Adrenal gland (tissue), 12 donors: Measurements from ENCODE around the gene TDRD12. TPM values are rescaled to one million over a fixed set of nuclear protein-coding genes. Genes with fewer than 3 reads are reported as not detected.

Experiments used
- DNase-seq, 7 donors: peaks; one replicate each; pipeline ENCODE4 v3.0.0-alpha.2; 2019 to 2020
- H3K27ac ChIP-seq, 5 donors: fragments of 200-600 bp; sonication (generic) in 4 of 5; 1 replicate in 3 of 5; 2 replicates in 2 of 5; pipeline versions ENCODE4 v1.5.1 to v1.8.0; 2016 to 2020; ENCODE audit warnings: mild to moderate bottlenecking in 1 of 5
- H3K27me3 ChIP-seq: fragments of 200-600 bp; 2 replicates; pipeline ENCODE4 v1.8.0; 2021
- H3K36me3 ChIP-seq, 2 donors: fragments of 200-600 bp; replicated peaks in 1 of 2; 1 replicate in 1 of 2; 2 replicates in 1 of 2; pipeline versions ENCODE4 v1.5.1 to v1.8.0; 2018 to 2022
- H3K4me1 ChIP-seq, 2 donors: fragments of 200-600 bp; replicated peaks in 1 of 2; 1 replicate in 1 of 2; 2 replicates in 1 of 2; pipeline versions ENCODE4 v1.5.1 to v1.8.0; 2018 to 2021
- H3K4me3 ChIP-seq, 4 donors: fragments of 200-600 bp; sonication (generic) in 3 of 4; one replicate each; pipeline ENCODE4 v1.5.1; 2016 to 2018
- H3K9me3 ChIP-seq, 3 donors: fragments of 200-600 bp; sonication (generic) in 1 of 3; replicated peaks in 1 of 3; 1 replicate in 2 of 3; 2 replicates in 1 of 3; pipeline versions ENCODE4 v1.5.1 to v1.8.0; 2016 to 2021
- POLR2A ChIP-seq, 2 donors: fragments of 450-650 bp; IDR thresholded peaks; one replicate each; pipeline ENCODE4 v1.6.1; 2017; ENCODE audit warnings: antibody characterized with exemption in 2 of 2, mild to moderate bottlenecking in 2 of 2, moderate library complexity in 1 of 2
- WGBS, 4 donors: extraction: QIAGEN DNeasy Blood & Tissue Kit in 2 of 4; methylation state at CpG; one replicate each; pipeline versions ENCODE4 v1.1.5 to v1.1.7; 2013 to 2017; 5-methylcytosine and 5-hydroxymethylcytosine counted together
- intact Hi-C, 2 donors: fragments of 100-400 bp; cut with DNase I; formaldehyde crosslinking; loops; one replicate each; pipeline versions ENCODE4 v1.14.1 to v1.15.0; 2022 to 2023
- polyA plus RNA-seq, 3 donors: library from polyadenylated mRNA; stranded (reverse); fragments of 200-250 nt in 2 of 3; fragments of 350-450 nt in 1 of 3; fragmentation: Illumina TruSeq in 1 of 3; extraction: RNeasy Lipid Tissue Mini Kit (QIAGEN cat#74804) in 1 of 3; gene quantifications; one replicate each; pipeline ENCODE4 v1.2.3, GENCODE V29; 2013 to 2014
- total RNA-seq, 9 donors: library from RNA; depleted of rRNA in 4 of 9; stranded (reverse); fragments of >200 nt in 4 of 9; fragments of 120-200 nt in 1 of 9; fragmentation: NEBNext Ultra II Directional in 1 of 9; extraction: Animal tissue kit (Norgen Biotek cat#: 25700) in 1 of 9; gene quantifications; one replicate each; pipeline versions ENCODE4 v1.1.0 to v1.2.4, GENCODE V29; 2013 to 2023
- TF ChIP-seq, protein P1 (sequence below), 6 experiments: fragments of 450-650 bp in 4 of 6; fragments of 200-600 bp in 2 of 6; sonication (generic) in 1 of 6; IDR thresholded peaks; 1 replicate in 5 of 6; 2 replicates in 1 of 6; pipeline versions ENCODE4 v1.5.1 to v1.8.0; 2016 to 2021; ENCODE audit warnings: antibody characterized with exemption in 6 of 6, mild to moderate bottlenecking in 2 of 6, moderate library complexity in 1 of 6
- donor health status: healthy with polysubstance abuse.
- donor health status: Bipolar disorder and iron deficiency.
- donor health status: DM: yes; HTN: yes; CAD: no.
- donor health status: DM: no; HTN: no; CAD: no.
- donor health status: DM: no; HTN: no; CAD: no.
- donor health status: DM: yes; HTN: yes; CAD: no.

The TDRD12 gene
- total and polyA plus RNA-seq, 12 donors: 0.08 to 3.7 (median 1.1) TPM; not detected in 2

DNA sequence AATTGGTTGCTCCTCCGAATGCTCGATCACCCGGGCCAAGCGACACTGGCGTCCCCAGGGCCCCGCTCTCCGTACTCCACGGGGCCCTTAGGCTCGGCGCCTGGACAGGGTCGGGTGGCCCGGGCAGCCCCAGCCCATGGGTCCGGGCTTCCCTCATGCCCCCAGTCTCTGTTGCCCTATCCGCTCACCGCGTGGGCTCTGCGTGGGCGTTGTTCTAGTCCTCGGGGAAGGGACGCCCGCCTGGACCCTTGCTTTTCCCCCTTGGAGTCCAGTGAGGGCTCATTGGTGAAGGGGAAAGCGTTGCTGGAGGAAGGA lies 1.3 kb downstream of the TDRD12 start:
- WGBS, 4 donors: 96 to 97% (median 97%) methylated on average over 8 to 22 of the region's 22 CpGs
- H3K36me3 ChIP-seq: no peaks in the 10 kb centered on the region

DNA sequence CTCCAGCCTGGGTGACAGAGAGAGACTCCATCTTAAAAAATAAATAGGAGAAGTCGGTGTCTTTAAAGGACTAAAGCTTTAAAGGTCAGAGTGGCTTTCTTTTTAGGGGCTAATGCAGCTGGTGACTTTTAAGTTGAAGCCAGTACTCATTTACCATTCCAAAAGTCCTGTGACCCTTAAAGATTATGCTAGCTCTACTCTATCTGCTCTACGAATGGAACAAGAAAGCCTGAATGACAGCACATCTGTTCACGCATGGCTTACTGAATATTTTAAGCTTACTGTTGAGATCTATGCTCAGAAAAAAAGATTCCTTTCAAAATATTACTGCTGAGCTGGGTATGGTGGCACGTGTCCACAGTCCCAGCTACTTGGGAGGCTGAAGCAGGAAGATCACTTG lies 16.4 kb downstream of the TDRD12 start:
- H3K27me3 ChIP-seq: no peaks in the 10 kb centered on the region
- H3K4me3 ChIP-seq: no peak overlapping the region
- no peaks in the 10 kb centered on the region for H3K9me3 ChIP-seq
- H3K4me1 ChIP-seq: no peaks in the 10 kb centered on the region
- no peaks in the 10 kb centered on the region for H3K36me3 ChIP-seq
- no peak for DNase-seq
- intact Hi-C loops: no loop called here
- 84 to 89% (median 86%) methylated on average over 4 of the region's 4 CpGs for WGBS, 4 donors
- no peak for TF ChIP-seq POLR2A (IDR thresholded peaks at IDR 0.05)
- TF ChIP-seq, protein P1, sequence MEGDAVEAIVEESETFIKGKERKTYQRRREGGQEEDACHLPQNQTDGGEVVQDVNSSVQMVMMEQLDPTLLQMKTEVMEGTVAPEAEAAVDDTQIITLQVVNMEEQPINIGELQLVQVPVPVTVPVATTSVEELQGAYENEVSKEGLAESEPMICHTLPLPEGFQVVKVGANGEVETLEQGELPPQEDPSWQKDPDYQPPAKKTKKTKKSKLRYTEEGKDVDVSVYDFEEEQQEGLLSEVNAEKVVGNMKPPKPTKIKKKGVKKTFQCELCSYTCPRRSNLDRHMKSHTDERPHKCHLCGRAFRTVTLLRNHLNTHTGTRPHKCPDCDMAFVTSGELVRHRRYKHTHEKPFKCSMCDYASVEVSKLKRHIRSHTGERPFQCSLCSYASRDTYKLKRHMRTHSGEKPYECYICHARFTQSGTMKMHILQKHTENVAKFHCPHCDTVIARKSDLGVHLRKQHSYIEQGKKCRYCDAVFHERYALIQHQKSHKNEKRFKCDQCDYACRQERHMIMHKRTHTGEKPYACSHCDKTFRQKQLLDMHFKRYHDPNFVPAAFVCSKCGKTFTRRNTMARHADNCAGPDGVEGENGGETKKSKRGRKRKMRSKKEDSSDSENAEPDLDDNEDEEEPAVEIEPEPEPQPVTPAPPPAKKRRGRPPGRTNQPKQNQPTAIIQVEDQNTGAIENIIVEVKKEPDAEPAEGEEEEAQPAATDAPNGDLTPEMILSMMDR (IDR thresholded peaks at IDR 0.05): no peak
- no peak overlapping the region for H3K27ac ChIP-seq

More for the DNA sequence above, 1.3 kb downstream of the TDRD12 start:
- no peaks in the 10 kb centered on the region for H3K27me3 ChIP-seq
- TF ChIP-seq POLR2A (IDR thresholded peaks at IDR 0.05): no peak
- TF ChIP-seq, protein P1 (IDR thresholded peaks at IDR 0.05): no peak
- H3K27ac ChIP-seq: no peak overlapping the region
- H3K9me3 ChIP-seq: no peaks in the 10 kb centered on the region
- no peak for DNase-seq
- intact Hi-C loops: no loop called here
- H3K4me3 ChIP-seq: no peak overlapping the region
- peaks cover 0 to 8% of the 10 kb centered on the region in 2 donors for H3K4me1 ChIP-seq

DNA sequence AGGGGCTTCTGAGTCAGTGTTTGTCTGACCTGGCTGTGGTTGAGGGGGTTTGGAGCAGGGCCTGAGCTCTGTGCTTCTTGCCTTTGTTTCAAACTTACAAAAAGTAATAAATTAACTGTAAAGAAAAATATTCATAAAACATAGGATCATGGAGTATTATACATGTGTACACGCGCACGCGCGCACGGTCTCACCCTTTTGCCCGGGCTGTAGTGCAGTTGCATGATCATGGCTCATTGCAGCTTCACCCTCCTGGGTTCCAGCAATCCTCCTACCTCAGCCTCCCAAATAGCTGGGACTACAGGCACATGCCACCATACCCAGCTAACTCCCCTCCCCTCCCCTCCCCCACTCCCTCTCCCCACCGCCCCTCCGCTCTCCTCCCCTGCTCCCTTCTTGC lies 23.5 kb downstream of the TDRD12 start:
- Histone ChIP-seq H3K27me3 (no peaks in the 10 kb centered on the region), H3K36me3 (no peaks in the 10 kb centered on the region)
- intact Hi-C loops: no loop called here

DNA sequence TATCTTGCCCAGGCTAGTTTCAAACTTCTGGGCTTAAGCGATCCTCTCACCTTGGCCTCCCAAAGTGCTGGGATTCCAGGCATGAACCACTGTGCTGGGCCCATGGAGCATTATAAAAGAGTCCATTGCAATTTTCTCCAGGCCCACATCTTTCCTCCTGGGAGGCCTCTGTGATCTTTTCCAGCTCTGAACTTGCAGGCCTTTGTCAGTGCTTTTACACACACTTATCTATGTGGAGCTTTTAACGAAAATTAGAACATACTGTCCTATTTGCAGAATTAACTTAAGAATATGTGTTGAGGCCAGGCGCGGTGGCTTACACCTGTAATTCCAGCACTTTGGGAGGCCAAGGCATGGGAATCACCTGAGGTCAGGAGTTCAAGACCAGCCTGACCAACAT lies 23.9 kb downstream of the TDRD12 start:
- intact Hi-C loops: no loop called here

More for the DNA sequence above, 23.5 kb downstream of the TDRD12 start:
- Histone ChIP-seq H3K27ac (no peak overlapping the region), H3K9me3 (no peaks in the 10 kb centered on the region), H3K4me3 (no peak overlapping the region), H3K4me1 (no peaks in the 10 kb centered on the region)
- TF ChIP-seq, protein P1 (IDR thresholded peaks at IDR 0.05): no peak
- TF ChIP-seq POLR2A (IDR thresholded peaks at IDR 0.05): no peak
- no peak for DNase-seq
- WGBS, 4 donors: 94 to 97% (median 97%) methylated on average over 9 of the region's 9 CpGs

More for the DNA sequence above, 23.9 kb downstream of the TDRD12 start:
- Histone ChIP-seq H3K4me1 (no peaks in the 10 kb centered on the region), H3K36me3 (no peaks in the 10 kb centered on the region), H3K27me3 (no peaks in the 10 kb centered on the region), H3K27ac (no peak overlapping the region), H3K9me3 (no peaks in the 10 kb centered on the region), H3K4me3 (no peak overlapping the region)
- DNase-seq: no peak
- TF ChIP-seq POLR2A (IDR thresholded peaks at IDR 0.05): no peak
- TF ChIP-seq, protein P1 (IDR thresholded peaks at IDR 0.05): no peak
- WGBS, 4 donors: 90 to 96% (median 93%) methylated on average over 4 of the region's 4 CpGs
